ENCODE results near the gene KAZN.
A peak's percentile ranks its signal among the peaks of the same experiment; 100 is the strongest.

Gene KAZN

GRCh38 chr1:15096293-15096692 is 497.8 kb downstream of the KAZN start:
- DNase-seq (ENCODE audit: low read depth) = no peak
- TF ChIP-seq, protein P1, sequence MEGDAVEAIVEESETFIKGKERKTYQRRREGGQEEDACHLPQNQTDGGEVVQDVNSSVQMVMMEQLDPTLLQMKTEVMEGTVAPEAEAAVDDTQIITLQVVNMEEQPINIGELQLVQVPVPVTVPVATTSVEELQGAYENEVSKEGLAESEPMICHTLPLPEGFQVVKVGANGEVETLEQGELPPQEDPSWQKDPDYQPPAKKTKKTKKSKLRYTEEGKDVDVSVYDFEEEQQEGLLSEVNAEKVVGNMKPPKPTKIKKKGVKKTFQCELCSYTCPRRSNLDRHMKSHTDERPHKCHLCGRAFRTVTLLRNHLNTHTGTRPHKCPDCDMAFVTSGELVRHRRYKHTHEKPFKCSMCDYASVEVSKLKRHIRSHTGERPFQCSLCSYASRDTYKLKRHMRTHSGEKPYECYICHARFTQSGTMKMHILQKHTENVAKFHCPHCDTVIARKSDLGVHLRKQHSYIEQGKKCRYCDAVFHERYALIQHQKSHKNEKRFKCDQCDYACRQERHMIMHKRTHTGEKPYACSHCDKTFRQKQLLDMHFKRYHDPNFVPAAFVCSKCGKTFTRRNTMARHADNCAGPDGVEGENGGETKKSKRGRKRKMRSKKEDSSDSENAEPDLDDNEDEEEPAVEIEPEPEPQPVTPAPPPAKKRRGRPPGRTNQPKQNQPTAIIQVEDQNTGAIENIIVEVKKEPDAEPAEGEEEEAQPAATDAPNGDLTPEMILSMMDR (IDR thresholded peaks at IDR 0.05; ENCODE audit: insufficient read depth, low read depth, low read length, missing control alignments) = no peak
- H3K4me3 ChIP-seq (ENCODE audit: low read depth, low read length) = no peak overlapping the region

DNA sequence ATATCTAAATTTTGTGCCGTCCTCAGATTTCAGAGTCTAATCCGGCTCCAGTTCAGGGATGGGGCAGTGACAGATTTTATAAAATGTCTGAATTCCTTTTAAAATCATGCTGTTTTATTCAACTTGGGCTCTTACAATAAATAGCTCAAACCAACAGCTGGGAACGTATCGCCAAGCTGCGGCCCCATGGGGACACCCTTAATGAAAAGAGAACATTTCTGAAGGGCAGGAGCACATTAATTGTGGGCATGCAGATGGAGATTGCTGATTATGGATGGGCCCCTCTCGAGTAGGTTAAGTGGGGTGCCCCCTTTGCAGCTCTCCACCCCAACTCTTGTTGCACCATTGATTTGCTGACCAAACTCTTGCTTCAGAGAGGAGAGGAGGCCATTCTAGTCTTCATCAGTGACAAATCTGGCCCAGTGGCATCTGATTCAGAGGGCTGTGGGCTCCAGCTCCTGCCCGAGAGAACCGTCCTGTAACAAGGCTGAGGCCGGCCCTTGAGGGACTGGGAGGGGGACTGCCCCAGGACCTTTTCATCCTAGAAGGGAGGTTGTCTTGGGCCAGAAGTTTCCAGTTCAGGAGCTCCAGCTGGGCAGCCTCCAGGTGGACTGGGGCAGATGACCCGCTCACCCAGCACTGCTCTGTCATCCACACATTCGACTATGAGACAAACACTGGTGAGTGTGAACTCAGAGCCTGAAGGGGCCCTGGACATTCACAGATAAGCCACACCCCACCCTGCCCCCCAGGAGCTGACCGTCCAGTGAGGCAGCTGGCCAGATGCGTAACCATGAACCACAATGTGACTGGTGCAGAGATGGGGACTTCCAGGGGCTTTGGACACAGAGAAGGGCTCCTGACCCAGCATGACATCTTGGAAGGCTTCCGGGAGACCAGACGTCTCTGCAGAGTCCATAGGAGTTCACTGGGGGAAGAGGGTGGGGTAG is 500.0 kb downstream of the KAZN start:
- TF ChIP-seq, protein P1 (IDR thresholded peaks at IDR 0.05; ENCODE audit: insufficient read depth, low read depth, low read length, missing control alignments) = no peak
- no peak for DNase-seq (ENCODE audit: low read depth)
- H3K4me3 ChIP-seq (ENCODE audit: low read depth, low read length) = no peak overlapping the region

DNA sequence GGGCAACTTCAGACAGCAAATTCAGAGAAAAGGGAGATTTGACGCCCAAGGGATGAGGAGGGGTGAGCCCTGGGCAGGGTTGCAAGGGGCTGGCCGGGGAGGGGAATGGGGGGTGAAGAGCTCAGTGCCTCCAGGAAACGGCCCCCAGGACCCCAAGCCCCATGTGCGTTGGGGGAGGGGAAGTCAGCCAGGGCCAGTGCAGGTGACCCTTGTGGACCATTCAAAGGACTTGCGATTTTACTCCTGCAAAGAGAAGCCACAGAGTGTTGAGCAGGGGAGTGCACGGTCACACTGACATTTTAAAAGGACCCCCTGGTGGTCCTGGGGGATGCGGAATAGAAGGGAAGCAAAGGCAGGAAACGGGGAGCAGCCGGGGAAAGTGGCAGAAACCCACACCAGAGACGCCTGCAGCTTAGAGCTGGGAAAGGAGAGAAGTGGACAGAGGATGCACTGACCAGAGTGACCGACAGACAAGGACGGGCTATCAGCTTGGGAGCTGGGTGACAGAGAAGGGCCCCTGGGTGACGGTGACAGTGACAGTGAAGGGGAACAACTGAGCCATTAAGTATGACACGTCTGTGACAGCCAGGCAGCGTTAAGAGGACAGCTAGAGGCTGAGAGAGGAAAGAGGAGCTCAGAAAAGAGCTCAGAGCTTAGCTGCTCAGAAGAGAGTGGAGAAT is 501.1 kb downstream of the KAZN start:
- TF ChIP-seq, protein P1 (IDR thresholded peaks at IDR 0.05; ENCODE audit: insufficient read depth, low read depth, low read length, missing control alignments) = no peak
- no peak overlapping the region for H3K4me3 ChIP-seq (ENCODE audit: low read depth, low read length)
- DNase-seq (ENCODE audit: low read depth) = no peak

GRCh38 chr1:15100121-15100879 is 501.8 kb downstream of the KAZN start:
- DNase-seq (ENCODE audit: low read depth) = peak; percentile 68
- H3K4me3 ChIP-seq (ENCODE audit: low read depth, low read length) = no peak overlapping the region
- TF ChIP-seq, protein P1 (IDR thresholded peaks at IDR 0.05; ENCODE audit: insufficient read depth, low read depth, low read length, missing control alignments) = peak; percentile 89

- TF ChIP-seq, protein P1 (IDR thresholded peaks at IDR 0.05; ENCODE audit: insufficient read depth, low read depth, low read length, missing control alignments) = no peak
- DNase-seq (ENCODE audit: low read depth) = no peak
- H3K4me3 ChIP-seq (ENCODE audit: low read depth, low read length) = no peak overlapping the region
These were observed 502.6 kb downstream of the KAZN start for GRCh38 chr1:15100880-15101760.

GRCh38 chr1:15101801-15102200 is 503.3 kb downstream of the KAZN start:
- TF ChIP-seq, protein P1 (IDR thresholded peaks at IDR 0.05; ENCODE audit: insufficient read depth, low read depth, low read length, missing control alignments) = no peak
- no peak overlapping the region for H3K4me3 ChIP-seq (ENCODE audit: low read depth, low read length)
- DNase-seq (ENCODE audit: low read depth) = no peak
